IMR-90 (cell line): Measurements from ENCODE around the gene FOXP4. TPM values are rescaled to one million over a fixed set of nuclear protein-coding genes. Genes with fewer than 3 reads are reported as not detected.

Source experiments
- ATAC-seq: fragments of 200-7000 bp; cut with Tn5 transposase; 2 replicates; pipeline ENCODE4 v1.9.1; 2020; ENCODE audit warnings: low read depth, mild to moderate bottlenecking, moderate library complexity
- BruUV-seq: library from RNA; stranded (reverse); fragments of 400-500 nt; replicated peaks from 2 replicates; lab custom pipeline; 2021; lab: Mats Ljungman, UMichigan
- CTCF ChIA-PET: fragments of 300-600 bp; formaldehyde crosslinking; extraction: SDS; loops from one replicate; lab custom pipeline; 2021; ENCODE audit warnings: antibody characterized with exemption; lab: Yijun Ruan, JAX
- POLR2A ChIA-PET: fragments of 300-600 bp; sonication (Branson Sonifier 250); formaldehyde crosslinking; loops from one replicate; lab custom pipeline; 2022; ENCODE audit warnings: antibody characterized with exemption; ENCODE audit not compliant: unreplicated experiment; lab: Charles Lee
- DNase-seq: peaks from one replicate; pipeline ENCODE4 v3.0.0; 2013
- H2AFZ ChIP-seq: replicated peaks from 2 replicates; pipeline ENCODE3; 2013; ENCODE audit warnings: low read length, mild to moderate bottlenecking; ENCODE audit not compliant: poor library complexity
- H2AK5ac ChIP-seq: 2 replicates; pipeline ENCODE4 v1.6.1; 2013; ENCODE audit warnings: low read depth, low read length, inconsistent platforms
- H2AK9ac ChIP-seq: replicated peaks from 2 replicates; pipeline ENCODE3; 2013; ENCODE audit warnings: mild to moderate bottlenecking, low read depth, low read length, moderate library complexity; ENCODE audit not compliant: poor library complexity
- H2BK120ac ChIP-seq: 2 replicates; pipeline ENCODE4 v1.6.1; 2013; ENCODE audit warnings: low read depth, low read length, inconsistent platforms
- H2BK15ac ChIP-seq: 3 replicates; pipeline ENCODE4 v1.6.1; 2013; ENCODE audit warnings: low read depth, low read length, inconsistent platforms
- H2BK20ac ChIP-seq: 2 replicates; pipeline ENCODE4 v1.6.1; 2013; ENCODE audit warnings: low read depth, mild to moderate bottlenecking, inconsistent platforms, low read length, moderate library complexity
- H2BK5ac ChIP-seq: 2 replicates; pipeline ENCODE4 v1.6.1; 2013; ENCODE audit warnings: mild to moderate bottlenecking, low read depth, low read length, inconsistent platforms; ENCODE audit not compliant: poor library complexity, severe bottlenecking
- H3K14ac ChIP-seq: replicated peaks from 2 replicates; pipeline ENCODE4 v1.6.1; 2013; ENCODE audit warnings: low read depth, low read length, inconsistent platforms
- H3K18ac ChIP-seq: 2 replicates; pipeline ENCODE4 v1.6.1; 2013; ENCODE audit warnings: low read depth, low read length, control low read depth
- H3K23ac ChIP-seq: 2 replicates; pipeline ENCODE4 v1.6.1; 2013; ENCODE audit warnings: low read depth, low read length, inconsistent platforms
- H3K27ac ChIP-seq: 2 replicates; pipeline ENCODE4 v1.5.1; 2013; ENCODE audit warnings: mild to moderate bottlenecking, control low read depth, low read length; ENCODE audit not compliant: insufficient read depth
- H3K27me3 ChIP-seq: 2 replicates; pipeline ENCODE4 v1.6.1; 2013; ENCODE audit warnings: low read length; ENCODE audit not compliant: control insufficient read depth, insufficient read depth
- H3K36me3 ChIP-seq: 2 replicates; pipeline ENCODE4 v1.6.1; 2013; ENCODE audit warnings: low read length, mixed read lengths; ENCODE audit not compliant: control insufficient read depth, insufficient read depth
- H3K4ac ChIP-seq: 2 replicates; pipeline ENCODE4 v1.6.1; 2013; ENCODE audit warnings: low read depth, low read length, inconsistent platforms
- H3K4me1 ChIP-seq: 2 replicates; pipeline ENCODE4 v1.6.1; 2013; ENCODE audit warnings: low read length, mixed read lengths; ENCODE audit not compliant: control insufficient read depth, insufficient read depth
- H3K4me2 ChIP-seq: 2 replicates; pipeline ENCODE4 v1.6.1; 2013; ENCODE audit warnings: low read depth, mild to moderate bottlenecking, control low read depth, low read length, moderate library complexity
- H3K4me3 ChIP-seq: 2 replicates; pipeline ENCODE4 v1.5.1; 2013; ENCODE audit warnings: low read depth, mild to moderate bottlenecking, control low read depth, low read length, moderate library complexity; ENCODE audit not compliant: insufficient read depth
- H3K56ac ChIP-seq: 2 replicates; pipeline ENCODE4 v1.6.1; 2013; ENCODE audit warnings: low read length, inconsistent platforms; ENCODE audit not compliant: insufficient read depth; ENCODE audit errors: extremely low read depth
- H3K79me1 ChIP-seq, 2 experiments: 2 replicates each; pipeline ENCODE4 v1.6.1; 2013; ENCODE audit warnings: low read length in 2 of 2, inconsistent platforms in 1 of 2, low read depth in 1 of 2
- H3K9ac ChIP-seq: 2 replicates; pipeline ENCODE4 v1.6.1; 2013; ENCODE audit warnings: low read depth, low read length, control low read depth
- H3K9me1 ChIP-seq: 2 replicates; pipeline ENCODE4 v1.6.1; 2013; ENCODE audit warnings: low read length, inconsistent platforms; ENCODE audit not compliant: insufficient read depth
- H3K9me3 ChIP-seq: 2 replicates; pipeline ENCODE4 v1.6.1; 2013; ENCODE audit warnings: low read length; ENCODE audit not compliant: control insufficient read depth, insufficient read depth
- H4K20me1 ChIP-seq: 2 replicates; pipeline ENCODE4 v1.6.1; 2013; ENCODE audit warnings: low read length, inconsistent platforms; ENCODE audit not compliant: insufficient read depth
- H4K5ac ChIP-seq: 2 replicates; pipeline ENCODE4 v1.6.1; 2013; ENCODE audit warnings: mild to moderate bottlenecking, low read depth, low read length, control low read depth
- H4K8ac ChIP-seq, 2 experiments: 2 replicates each; pipeline ENCODE4 v1.6.1; 2013; ENCODE audit warnings: low read depth in 2 of 2, low read length in 2 of 2, control low read depth in 1 of 2, inconsistent platforms in 1 of 2
- H4K91ac ChIP-seq: 2 replicates; pipeline ENCODE4 v1.6.1; 2013; ENCODE audit warnings: low read depth, low read length, inconsistent platforms; ENCODE audit not compliant: insufficient read depth
- BHLHE40 ChIP-seq: fragments of 150-350 bp; IDR thresholded peaks from 2 replicates; pipeline ENCODE4 v1.6.1; 2016; ENCODE audit warnings: mild to moderate bottlenecking, low read depth, low read length
- CEBPB ChIP-seq: IDR thresholded peaks from 2 replicates; pipeline ENCODE4 v1.6.1; 2012; ENCODE audit warnings: low read depth, low read length, improper control_type of control experiment
- CHD1 ChIP-seq: IDR thresholded peaks from 2 replicates; pipeline ENCODE4 v1.6.1; 2012; ENCODE audit warnings: low read depth, low read length, improper control_type of control experiment
- FOS ChIP-seq: fragments of 150-350 bp; IDR thresholded peaks from 2 replicates; pipeline ENCODE4 v1.6.1; 2016; ENCODE audit warnings: low read depth, low read length
- MAZ ChIP-seq: IDR thresholded peaks from 2 replicates; pipeline ENCODE4 v1.6.1; 2012; ENCODE audit warnings: low read depth, mild to moderate bottlenecking, low read length, improper control_type of control experiment, moderate library complexity, borderline replicate concordance
- MXI1 ChIP-seq: IDR thresholded peaks from 2 replicates; pipeline ENCODE4 v1.6.1; 2012; ENCODE audit warnings: low read depth, mild to moderate bottlenecking, low read length, moderate library complexity, borderline replicate concordance
- NFE2L2 ChIP-seq: fragments of 150-350 bp; IDR thresholded peaks from 2 replicates; pipeline ENCODE4 v1.6.1; 2016; ENCODE audit warnings: low read depth, mild to moderate bottlenecking, low read length
- RAD21 ChIP-seq: IDR thresholded peaks from 2 replicates; pipeline ENCODE4 v1.6.1; 2012; ENCODE audit warnings: low read length, improper control_type of control experiment
- RCOR1 ChIP-seq: IDR thresholded peaks from 2 replicates; pipeline ENCODE4 v1.6.1; 2012; ENCODE audit warnings: mild to moderate bottlenecking, low read length, improper control_type of control experiment; ENCODE audit not compliant: insufficient replicate concordance
- WGBS, 2 experiments: methylation state at CpG; one replicate each; pipeline versions ENCODE4 v1.1.5 to v1.1.7; 2013; ENCODE audit warnings: missing lambda C conversion rate in 2 of 2; ENCODE audit not compliant: insufficient read length in 1 of 2; ENCODE audit errors: extremely low coverage in 2 of 2; 5-methylcytosine and 5-hydroxymethylcytosine counted together
- dilution Hi-C: fragments of 300-500 bp; cut with HindIII; formaldehyde crosslinking; loops from one replicate; pipeline ENCODE4 v1.14.3; 2018; ENCODE audit warnings: low sequenced_read_pairs; ENCODE audit not compliant: unreplicated experiment
- in situ Hi-C: fragments of 300-500 bp; cut with MboI; formaldehyde crosslinking; loops from 3 replicates; pipeline ENCODE4 v1.14.3; 2019; ENCODE audit warnings: low sequenced_read_pairs, inconsistent platforms, mixed read lengths
- intact Hi-C: fragments of 100-400 bp; cut with micrococcal nuclease; formaldehyde crosslinking; loops from 2 replicates; pipeline ENCODE4 v1.10.0; 2022
- polyA plus RNA-seq, 3 experiments: library from polyadenylated mRNA; depleted of rRNA; stranded (reverse); fragments of >200 nt; gene quantifications; 2 replicates each; pipeline ENCODE4 v1.2.3, GENCODE V29; 2012; ENCODE audit warnings: low replicate concordance in 1 of 3
- total RNA-seq: library from RNA; depleted of rRNA; stranded (reverse); fragments of >200 nt; gene quantifications from 2 replicates; pipeline ENCODE4 v1.2.3, GENCODE V29; 2012
- TF ChIP-seq, protein P1 (sequence below): fragments of 150-350 bp; IDR thresholded peaks from 2 replicates; pipeline ENCODE4 v1.6.1; 2017; ENCODE audit warnings: mild to moderate bottlenecking, antibody characterized with exemption, low read length, low read depth
- TF ChIP-seq, protein P2 (sequence below): fragments of 150-350 bp; IDR thresholded peaks from 2 replicates; pipeline ENCODE4 v1.6.1; 2016; ENCODE audit warnings: low read depth, mild to moderate bottlenecking, low read length, moderate library complexity, borderline replicate concordance
- TF ChIP-seq, protein P3 (sequence below): conservative IDR thresholded peaks from 2 replicates; pipeline ENCODE4 v1.5.1; 2012; ENCODE audit warnings: mild to moderate bottlenecking, low read depth, low read length, improper control_type of control experiment

Gene FOXP4
- total and polyA plus RNA-seq, 2 of the 4 experiments (the other 2 are of a cell fraction): 0.72 to 9.5 TPM

DNA sequence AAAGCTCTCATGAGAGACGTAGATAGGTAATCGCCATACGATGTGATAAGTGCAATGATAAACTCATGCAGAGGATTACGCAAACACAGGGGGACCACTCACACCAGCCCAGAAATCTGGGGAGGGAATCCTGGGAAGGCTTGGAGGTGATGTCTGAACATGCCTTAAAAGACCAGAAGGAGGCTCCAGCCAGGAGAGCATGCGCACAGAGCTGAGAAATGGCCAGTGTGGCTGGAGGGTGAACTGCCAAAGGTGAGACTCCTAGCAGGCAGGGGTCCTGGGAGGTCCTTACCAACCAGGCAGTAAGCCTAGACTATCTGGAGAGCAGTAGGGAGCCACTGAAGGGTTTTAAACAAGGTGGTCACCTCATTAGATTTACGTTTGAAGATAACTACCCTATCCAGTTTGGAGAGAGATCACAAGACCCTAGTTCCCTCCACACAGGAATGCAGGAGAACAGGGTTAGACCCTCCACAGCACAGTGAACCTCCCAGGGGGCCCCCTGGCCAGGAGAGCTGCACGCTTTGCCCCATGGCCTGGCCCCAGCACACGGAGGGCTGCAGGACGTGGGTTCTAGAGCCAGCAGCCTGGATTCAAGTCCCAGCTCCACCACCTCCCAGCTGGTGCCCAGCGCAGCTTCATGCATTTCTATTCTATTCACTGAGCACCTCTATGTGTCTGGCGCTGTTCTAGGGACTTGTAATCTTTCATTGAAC, 105.2 kb downstream of the FOXP4 start:
- ChIA-PET POLR2A (no interaction called here), CTCF (no interaction called here)
- H2BK120ac ChIP-seq: no peak overlapping the region
- BruUV-seq: no TSS peak
- no peaks in the 10 kb centered on the region for H3K36me3 ChIP-seq
- H3K9me3 ChIP-seq: no peaks in the 10 kb centered on the region
- no peak overlapping the region for H3K4ac ChIP-seq
- no peak overlapping the region for H2BK5ac ChIP-seq
- peaks cover 7% of the 10 kb centered on the region; the same call in 1 of the 2 replicates for H3K4me1 ChIP-seq
- in situ Hi-C loops: no loop called here
- no peak overlapping the region for H3K4me2 ChIP-seq
- H3K79me1 ChIP-seq: no peaks in the 10 kb centered on the region
- DNase-seq (no peak), ATAC-seq (no peak)
- H4K20me1 ChIP-seq: no peaks in the 10 kb centered on the region
- H2AK5ac ChIP-seq: no peak overlapping the region
- intact Hi-C loops: no loop called here
- no peak overlapping the region for H3K27ac ChIP-seq
- no peaks in the 10 kb centered on the region for H3K9me1 ChIP-seq
- H4K91ac ChIP-seq: no peak overlapping the region
- no peak overlapping the region for H2AK9ac ChIP-seq
- H3K56ac ChIP-seq: no peak overlapping the region
- H3K27me3 ChIP-seq: peaks cover 44% of the 10 kb centered on the region
- no peak overlapping the region for H3K4me3 ChIP-seq
- no peak overlapping the region for H3K14ac ChIP-seq
- no peak overlapping the region for H2BK20ac ChIP-seq
- no peak overlapping the region for H3K9ac ChIP-seq
- 63% methylated on average over 5 of the region's 11 CpGs; no CpG with 5 or more reads in 1 of the 2 experiments for WGBS, 2 experiments
- dilution Hi-C loops: no loop called here
- H2AFZ ChIP-seq: no peak overlapping the region
- no peak overlapping the region for H4K8ac ChIP-seq
- H2BK15ac ChIP-seq: no peak overlapping the region
- TF ChIP-seq, protein P1, sequence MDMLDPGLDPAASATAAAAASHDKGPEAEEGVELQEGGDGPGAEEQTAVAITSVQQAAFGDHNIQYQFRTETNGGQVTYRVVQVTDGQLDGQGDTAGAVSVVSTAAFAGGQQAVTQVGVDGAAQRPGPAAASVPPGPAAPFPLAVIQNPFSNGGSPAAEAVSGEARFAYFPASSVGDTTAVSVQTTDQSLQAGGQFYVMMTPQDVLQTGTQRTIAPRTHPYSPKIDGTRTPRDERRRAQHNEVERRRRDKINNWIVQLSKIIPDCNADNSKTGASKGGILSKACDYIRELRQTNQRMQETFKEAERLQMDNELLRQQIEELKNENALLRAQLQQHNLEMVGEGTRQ: no peak
- TF ChIP-seq, protein P2, sequence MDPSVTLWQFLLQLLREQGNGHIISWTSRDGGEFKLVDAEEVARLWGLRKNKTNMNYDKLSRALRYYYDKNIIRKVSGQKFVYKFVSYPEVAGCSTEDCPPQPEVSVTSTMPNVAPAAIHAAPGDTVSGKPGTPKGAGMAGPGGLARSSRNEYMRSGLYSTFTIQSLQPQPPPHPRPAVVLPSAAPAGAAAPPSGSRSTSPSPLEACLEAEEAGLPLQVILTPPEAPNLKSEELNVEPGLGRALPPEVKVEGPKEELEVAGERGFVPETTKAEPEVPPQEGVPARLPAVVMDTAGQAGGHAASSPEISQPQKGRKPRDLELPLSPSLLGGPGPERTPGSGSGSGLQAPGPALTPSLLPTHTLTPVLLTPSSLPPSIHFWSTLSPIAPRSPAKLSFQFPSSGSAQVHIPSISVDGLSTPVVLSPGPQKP: no peak
- TF ChIP-seq CEBPB (no peak), MXI1 (no peak), MAZ (no peak), BHLHE40 (no peak), CHD1 (no peak), RCOR1 (no peak), NFE2L2 (no peak), RAD21 (no peak), FOS (no peak)
- TF ChIP-seq, protein P3, sequence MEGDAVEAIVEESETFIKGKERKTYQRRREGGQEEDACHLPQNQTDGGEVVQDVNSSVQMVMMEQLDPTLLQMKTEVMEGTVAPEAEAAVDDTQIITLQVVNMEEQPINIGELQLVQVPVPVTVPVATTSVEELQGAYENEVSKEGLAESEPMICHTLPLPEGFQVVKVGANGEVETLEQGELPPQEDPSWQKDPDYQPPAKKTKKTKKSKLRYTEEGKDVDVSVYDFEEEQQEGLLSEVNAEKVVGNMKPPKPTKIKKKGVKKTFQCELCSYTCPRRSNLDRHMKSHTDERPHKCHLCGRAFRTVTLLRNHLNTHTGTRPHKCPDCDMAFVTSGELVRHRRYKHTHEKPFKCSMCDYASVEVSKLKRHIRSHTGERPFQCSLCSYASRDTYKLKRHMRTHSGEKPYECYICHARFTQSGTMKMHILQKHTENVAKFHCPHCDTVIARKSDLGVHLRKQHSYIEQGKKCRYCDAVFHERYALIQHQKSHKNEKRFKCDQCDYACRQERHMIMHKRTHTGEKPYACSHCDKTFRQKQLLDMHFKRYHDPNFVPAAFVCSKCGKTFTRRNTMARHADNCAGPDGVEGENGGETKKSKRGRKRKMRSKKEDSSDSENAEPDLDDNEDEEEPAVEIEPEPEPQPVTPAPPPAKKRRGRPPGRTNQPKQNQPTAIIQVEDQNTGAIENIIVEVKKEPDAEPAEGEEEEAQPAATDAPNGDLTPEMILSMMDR: no peak
- no peak overlapping the region for H4K5ac ChIP-seq
- no peak overlapping the region for H3K23ac ChIP-seq
- H3K18ac ChIP-seq: no peak overlapping the region
